ENCODE data around the gene NHLRC1. TPM values are rescaled to one million over a fixed set of nuclear protein-coding genes. Genes with fewer than 3 reads are reported as not detected.

NHLRC1 gene
- total and polyA plus RNA-seq, 2 experiments from 2014 or later, result 1.1 TPM

GRCh38 chr6:18126121-18126520 lies 3.6 kb upstream of the NHLRC1 start:
- Histone ChIP-seq H3K79me2 (replicated peaks; ENCODE audit: insufficient read depth) (no peaks in the 10 kb centered on the region), H3F3A (replicated peaks; ENCODE audit: low read depth) (0 out of 2 replicates have a peak, but pooled peaks cover 3% of the 10 kb centered on the region), H3K4me2 (no peak overlapping the region), H3K27ac (ENCODE audit: low read depth) (no peak overlapping the region), H2AFZ (no peak overlapping the region), H3K36me3 (ENCODE audit: insufficient read depth) (no peaks in the 10 kb centered on the region), H3K4me1 (ENCODE audit: insufficient read depth) (no peaks in the 10 kb centered on the region), H4K20me1 (replicated peaks; ENCODE audit: insufficient read depth) (no peaks in the 10 kb centered on the region), H3K9me2 (ENCODE audit: insufficient read depth) (no peaks in the 10 kb centered on the region; the same call in 1 of the 2 replicates), H3K27me3 (ENCODE audit: insufficient read depth) (peaks cover 20% of the 10 kb centered on the region), H3K4me3 (no peak overlapping the region)
- Mint-ChIP-seq H3K9me3 (peaks cover 5% of the 10 kb centered on the region; the same call in 1 of the 3 replicates), H3K27me3 (ENCODE audit: insufficient read depth, low read depth, poor library complexity) (peaks cover 17% of the 10 kb centered on the region), H3K36me3 (ENCODE audit: low read depth) (peaks cover 8% of the 10 kb centered on the region; the same call in 2 of the 3 replicates), H3K4me3 (no peak overlapping the region), H3K27ac (no peak overlapping the region), H3K4me1 (peaks cover 7% of the 10 kb centered on the region; the same call in 2 of the 3 replicates)
- ATAC-seq, result no peak
- TF ChIP-seq CREB1 (CRISPR knock-in tag; IDR thresholded peaks at IDR 0.05; ENCODE audit: low read depth) (no peak), NANOG (IDR thresholded peaks at IDR 0.05; ENCODE audit: borderline replicate concordance) (no peak), ZNF331 (CRISPR knock-in tag; IDR thresholded peaks at IDR 0.05; ENCODE audit: low read depth) (no peak), POLR2AphosphoS5 (IDR thresholded peaks at IDR 0.05; ENCODE audit: low read depth) (no peak), ZNF114 (CRISPR knock-in tag; IDR thresholded peaks at IDR 0.05) (no peak), CTCF (conservative IDR thresholded peaks at IDR 0.05; ENCODE audit: low read depth in 2 of 2) (no peak)
- TF ChIP-seq, protein P1, sequence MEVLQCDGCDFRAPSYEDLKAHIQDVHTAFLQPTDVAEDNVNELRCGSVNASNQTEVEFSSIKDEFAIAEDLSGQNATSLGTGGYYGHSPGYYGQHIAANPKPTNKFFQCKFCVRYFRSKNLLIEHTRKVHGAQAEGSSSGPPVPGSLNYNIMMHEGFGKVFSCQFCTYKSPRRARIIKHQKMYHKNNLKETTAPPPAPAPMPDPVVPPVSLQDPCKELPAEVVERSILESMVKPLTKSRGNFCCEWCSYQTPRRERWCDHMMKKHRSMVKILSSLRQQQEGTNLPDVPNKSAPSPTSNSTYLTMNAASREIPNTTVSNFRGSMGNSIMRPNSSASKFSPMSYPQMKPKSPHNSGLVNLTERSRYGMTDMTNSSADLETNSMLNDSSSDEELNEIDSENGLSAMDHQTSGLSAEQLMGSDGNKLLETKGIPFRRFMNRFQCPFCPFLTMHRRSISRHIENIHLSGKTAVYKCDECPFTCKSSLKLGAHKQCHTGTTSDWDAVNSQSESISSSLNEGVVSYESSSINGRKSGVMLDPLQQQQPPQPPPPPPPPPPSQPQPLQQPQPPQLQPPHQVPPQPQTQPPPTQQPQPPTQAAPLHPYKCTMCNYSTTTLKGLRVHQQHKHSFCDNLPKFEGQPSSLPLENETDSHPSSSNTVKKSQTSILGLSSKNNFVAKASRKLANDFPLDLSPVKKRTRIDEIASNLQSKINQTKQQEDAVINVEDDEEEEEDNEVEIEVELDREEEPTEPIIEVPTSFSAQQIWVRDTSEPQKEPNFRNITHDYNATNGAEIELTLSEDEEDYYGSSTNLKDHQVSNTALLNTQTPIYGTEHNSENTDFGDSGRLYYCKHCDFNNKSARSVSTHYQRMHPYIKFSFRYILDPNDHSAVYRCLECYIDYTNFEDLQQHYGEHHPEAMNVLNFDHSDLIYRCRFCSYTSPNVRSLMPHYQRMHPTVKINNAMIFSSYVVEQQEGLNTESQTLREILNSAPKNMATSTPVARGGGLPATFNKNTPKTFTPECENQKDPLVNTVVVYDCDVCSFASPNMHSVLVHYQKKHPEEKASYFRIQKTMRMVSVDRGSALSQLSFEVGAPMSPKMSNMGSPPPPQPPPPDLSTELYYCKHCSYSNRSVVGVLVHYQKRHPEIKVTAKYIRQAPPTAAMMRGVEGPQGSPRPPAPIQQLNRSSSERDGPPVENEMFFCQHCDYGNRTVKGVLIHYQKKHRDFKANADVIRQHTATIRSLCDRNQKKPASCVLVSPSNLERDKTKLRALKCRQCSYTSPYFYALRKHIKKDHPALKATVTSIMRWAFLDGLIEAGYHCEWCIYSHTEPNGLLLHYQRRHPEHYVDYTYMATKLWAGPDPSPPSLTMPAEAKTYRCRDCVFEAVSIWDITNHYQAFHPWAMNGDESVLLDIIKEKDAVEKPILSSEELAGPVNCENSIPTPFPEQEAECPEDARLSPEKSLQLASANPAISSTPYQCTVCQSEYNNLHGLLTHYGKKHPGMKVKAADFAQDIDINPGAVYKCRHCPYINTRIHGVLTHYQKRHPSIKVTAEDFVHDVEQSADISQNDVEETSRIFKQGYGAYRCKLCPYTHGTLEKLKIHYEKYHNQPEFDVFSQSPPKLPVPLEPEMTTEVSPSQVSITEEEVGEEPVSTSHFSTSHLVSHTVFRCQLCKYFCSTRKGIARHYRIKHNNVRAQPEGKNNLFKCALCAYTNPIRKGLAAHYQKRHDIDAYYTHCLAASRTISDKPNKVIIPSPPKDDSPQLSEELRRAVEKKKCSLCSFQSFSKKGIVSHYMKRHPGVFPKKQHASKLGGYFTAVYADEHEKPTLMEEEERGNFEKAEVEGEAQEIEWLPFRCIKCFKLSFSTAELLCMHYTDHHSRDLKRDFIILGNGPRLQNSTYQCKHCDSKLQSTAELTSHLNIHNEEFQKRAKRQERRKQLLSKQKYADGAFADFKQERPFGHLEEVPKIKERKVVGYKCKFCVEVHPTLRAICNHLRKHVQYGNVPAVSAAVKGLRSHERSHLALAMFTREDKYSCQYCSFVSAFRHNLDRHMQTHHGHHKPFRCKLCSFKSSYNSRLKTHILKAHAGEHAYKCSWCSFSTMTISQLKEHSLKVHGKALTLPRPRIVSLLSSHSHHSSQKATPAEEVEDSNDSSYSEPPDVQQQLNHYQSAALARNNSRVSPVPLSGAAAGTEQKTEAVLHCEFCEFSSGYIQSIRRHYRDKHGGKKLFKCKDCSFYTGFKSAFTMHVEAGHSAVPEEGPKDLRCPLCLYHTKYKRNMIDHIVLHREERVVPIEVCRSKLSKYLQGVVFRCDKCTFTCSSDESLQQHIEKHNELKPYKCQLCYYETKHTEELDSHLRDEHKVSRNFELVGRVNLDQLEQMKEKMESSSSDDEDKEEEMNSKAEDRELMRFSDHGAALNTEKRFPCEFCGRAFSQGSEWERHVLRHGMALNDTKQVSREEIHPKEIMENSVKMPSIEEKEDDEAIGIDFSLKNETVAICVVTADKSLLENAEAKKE (CRISPR knock-in tag; IDR thresholded peaks at IDR 0.05), result no peak
- TF ChIP-seq, protein P2, sequence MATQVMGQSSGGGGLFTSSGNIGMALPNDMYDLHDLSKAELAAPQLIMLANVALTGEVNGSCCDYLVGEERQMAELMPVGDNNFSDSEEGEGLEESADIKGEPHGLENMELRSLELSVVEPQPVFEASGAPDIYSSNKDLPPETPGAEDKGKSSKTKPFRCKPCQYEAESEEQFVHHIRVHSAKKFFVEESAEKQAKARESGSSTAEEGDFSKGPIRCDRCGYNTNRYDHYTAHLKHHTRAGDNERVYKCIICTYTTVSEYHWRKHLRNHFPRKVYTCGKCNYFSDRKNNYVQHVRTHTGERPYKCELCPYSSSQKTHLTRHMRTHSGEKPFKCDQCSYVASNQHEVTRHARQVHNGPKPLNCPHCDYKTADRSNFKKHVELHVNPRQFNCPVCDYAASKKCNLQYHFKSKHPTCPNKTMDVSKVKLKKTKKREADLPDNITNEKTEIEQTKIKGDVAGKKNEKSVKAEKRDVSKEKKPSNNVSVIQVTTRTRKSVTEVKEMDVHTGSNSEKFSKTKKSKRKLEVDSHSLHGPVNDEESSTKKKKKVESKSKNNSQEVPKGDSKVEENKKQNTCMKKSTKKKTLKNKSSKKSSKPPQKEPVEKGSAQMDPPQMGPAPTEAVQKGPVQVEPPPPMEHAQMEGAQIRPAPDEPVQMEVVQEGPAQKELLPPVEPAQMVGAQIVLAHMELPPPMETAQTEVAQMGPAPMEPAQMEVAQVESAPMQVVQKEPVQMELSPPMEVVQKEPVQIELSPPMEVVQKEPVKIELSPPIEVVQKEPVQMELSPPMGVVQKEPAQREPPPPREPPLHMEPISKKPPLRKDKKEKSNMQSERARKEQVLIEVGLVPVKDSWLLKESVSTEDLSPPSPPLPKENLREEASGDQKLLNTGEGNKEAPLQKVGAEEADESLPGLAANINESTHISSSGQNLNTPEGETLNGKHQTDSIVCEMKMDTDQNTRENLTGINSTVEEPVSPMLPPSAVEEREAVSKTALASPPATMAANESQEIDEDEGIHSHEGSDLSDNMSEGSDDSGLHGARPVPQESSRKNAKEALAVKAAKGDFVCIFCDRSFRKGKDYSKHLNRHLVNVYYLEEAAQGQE (IDR thresholded peaks at IDR 0.05; ENCODE audit: unreplicated experiment), result no peak
- DNase-seq (ENCODE audit: low spot score), result no peak

All from GM23338 (cell line).